Activated T-cell treated with anti-CD3 and anti-CD28 coated beads, Interleukin-2, amount 50 U/mL, for 4 hours (primary cell): ENCODE measurements around the gene LMBRD1. TPM values are rescaled to one million over a fixed set of nuclear protein-coding genes. Genes with fewer than 3 reads are reported as not detected.
"Not testable (repeated sequence)": the region's sequence is repeated elsewhere in the genome, so short reads cannot be mapped to it uniquely, and the experiment has no call there.

Experiments
- ATAC-seq, 2 donors: fragments of 200-7000 bp; cut with Tn5 transposase; one replicate each; pipeline ENCODE4 v1.10.0; 2021
- DNase-seq: peaks from one replicate; pipeline ENCODE4 v3.0.0-alpha.2; 2020
- H3K27me3 Mint-ChIP-seq: one replicate; pipeline ENCODE4 v1.8.0; 2021; ENCODE audit warnings: low read depth, mixed read lengths
- H3K36me3 Mint-ChIP-seq: one replicate; pipeline ENCODE4 v1.8.0; 2022; ENCODE audit warnings: mixed read lengths; ENCODE audit not compliant: insufficient read depth
- H3K4me1 Mint-ChIP-seq: one replicate; pipeline ENCODE4 v1.8.0; 2021; ENCODE audit warnings: low read depth, mixed read lengths
- H3K4me3 Mint-ChIP-seq: one replicate; pipeline ENCODE4 v1.8.0; 2021; ENCODE audit warnings: mild to moderate bottlenecking, moderate library complexity, mixed read lengths
- H3K9me3 Mint-ChIP-seq: one replicate; pipeline ENCODE4 v1.8.0; 2021; ENCODE audit warnings: mixed read lengths
- total RNA-seq, 3 donors: library from RNA; stranded (reverse); gene quantifications; one replicate each; pipeline ENCODE4 v1.2.1, GENCODE V29; 2021

The LMBRD1 gene
- total RNA-seq, 3 donors from 2014 or later: 9.0 to 11.8 (median 10.6) TPM

- Mint-ChIP-seq H3K4me3 (no peak overlapping the region), H3K27me3 (no peaks in the 10 kb centered on the region), H3K9me3 (no peaks in the 10 kb centered on the region), H3K4me1 (no peaks in the 10 kb centered on the region), H3K36me3 (peaks cover 19% of the 10 kb centered on the region)
- ATAC-seq (no peak), DNase-seq (no peak)
Observed at GRCh38 chr6:69668916-69669315, 127.9 kb downstream of the LMBRD1 start.

DNA sequence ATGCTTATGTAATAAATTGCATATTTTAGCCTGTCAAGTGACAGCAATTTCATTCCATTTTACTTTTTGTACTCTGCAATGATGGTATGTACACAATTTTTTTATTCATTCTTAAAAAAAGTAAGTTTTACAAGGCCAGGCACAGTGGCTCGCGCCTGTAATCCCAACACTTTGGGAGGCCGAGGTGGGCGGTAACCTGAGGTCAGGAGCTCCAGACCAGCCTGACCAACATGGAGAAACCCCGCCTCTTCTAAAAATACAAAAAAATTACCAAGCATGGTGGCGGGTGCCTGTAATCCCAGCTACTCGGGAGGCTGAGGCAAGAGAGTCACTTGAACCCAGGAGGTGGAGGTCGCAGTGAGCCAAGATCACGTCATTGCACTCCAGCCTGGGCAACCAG, 130.0 kb downstream of the LMBRD1 start:
- not testable (repeated sequence) for ATAC-seq, H3K27me3 Mint-ChIP-seq, DNase-seq, H3K4me1 Mint-ChIP-seq, H3K36me3 Mint-ChIP-seq, H3K9me3 Mint-ChIP-seq, H3K4me3 Mint-ChIP-seq

GRCh38 chr6:69665437-69665836, 131.4 kb downstream of the LMBRD1 start:
- Mint-ChIP-seq H3K27me3 (peaks cover 8% of the 10 kb centered on the region), H3K4me3 (no peak overlapping the region), H3K9me3 (no peaks in the 10 kb centered on the region), H3K36me3 (no peaks in the 10 kb centered on the region), H3K4me1 (no peaks in the 10 kb centered on the region)
- ATAC-seq (no peak), DNase-seq (no peak)

- Mint-ChIP-seq H3K9me3 (peaks cover 2% of the 10 kb centered on the region), H3K4me3 (no peak overlapping the region), H3K4me1 (no peaks in the 10 kb centered on the region), H3K36me3 (no peaks in the 10 kb centered on the region), H3K27me3 (peaks cover 13% of the 10 kb centered on the region)
- no peak for ATAC-seq
- DNase-seq: no peak
Observed at GRCh38 chr6:69664551-69664950, 132.3 kb downstream of the LMBRD1 start.

GRCh38 chr6:69663215-69663614, 133.6 kb downstream of the LMBRD1 start:
- peaks cover 24% of the 10 kb centered on the region for H3K27me3 Mint-ChIP-seq
- H3K36me3 Mint-ChIP-seq: no peaks in the 10 kb centered on the region
- H3K4me1 Mint-ChIP-seq: no peaks in the 10 kb centered on the region
- ATAC-seq (no peak), DNase-seq (no peak)
- no peak overlapping the region for H3K4me3 Mint-ChIP-seq
- H3K9me3 Mint-ChIP-seq: peaks cover 15% of the 10 kb centered on the region

GRCh38 chr6:69650703-69651102, 146.1 kb downstream of the LMBRD1 start:
- Mint-ChIP-seq H3K27me3 (peaks cover 17% of the 10 kb centered on the region), H3K9me3 (no peaks in the 10 kb centered on the region), H3K4me1 (no peaks in the 10 kb centered on the region), H3K36me3 (no peaks in the 10 kb centered on the region), H3K4me3 (no peak overlapping the region)
- ATAC-seq (no peak), DNase-seq (no peak)

- Mint-ChIP-seq H3K27me3 (peaks cover 18% of the 10 kb centered on the region), H3K36me3 (no peaks in the 10 kb centered on the region), H3K4me3 (no peak overlapping the region), H3K4me1 (no peaks in the 10 kb centered on the region), H3K9me3 (peaks cover 3% of the 10 kb centered on the region)
- DNase-seq: no peak
- ATAC-seq: no peak
Observed at GRCh38 chr6:69647726-69648125, 149.1 kb downstream of the LMBRD1 start.

GRCh38 chr6:69643688-69644087, 153.1 kb downstream of the LMBRD1 start:
- Mint-ChIP-seq H3K4me1 (no peaks in the 10 kb centered on the region), H3K27me3 (peaks cover 15% of the 10 kb centered on the region), H3K4me3 (no peak overlapping the region), H3K9me3 (peaks cover 3% of the 10 kb centered on the region), H3K36me3 (no peaks in the 10 kb centered on the region)
- DNase-seq (no peak), ATAC-seq (no peak)

GRCh38 chr6:69632932-69633331, 163.9 kb downstream of the LMBRD1 start:
- Mint-ChIP-seq H3K36me3 (no peaks in the 10 kb centered on the region), H3K9me3 (no peaks in the 10 kb centered on the region), H3K4me1 (peaks cover 11% of the 10 kb centered on the region), H3K4me3 (no peak overlapping the region), H3K27me3 (peaks cover 4% of the 10 kb centered on the region)
- no peak for ATAC-seq
- no peak for DNase-seq

- H3K4me3 Mint-ChIP-seq: no peak overlapping the region
- no peaks in the 10 kb centered on the region for H3K36me3 Mint-ChIP-seq
- no peaks in the 10 kb centered on the region for H3K9me3 Mint-ChIP-seq
- DNase-seq (no peak), ATAC-seq (no peak)
- H3K27me3 Mint-ChIP-seq: no peaks in the 10 kb centered on the region
- peaks cover 11% of the 10 kb centered on the region for H3K4me1 Mint-ChIP-seq
Observed at GRCh38 chr6:69631552-69632346, 165.1 kb downstream of the LMBRD1 start.

- ATAC-seq: no peak
- H3K4me1 Mint-ChIP-seq: peaks cover 11% of the 10 kb centered on the region
- DNase-seq: no peak
- H3K9me3 Mint-ChIP-seq: no peaks in the 10 kb centered on the region
- no peaks in the 10 kb centered on the region for H3K36me3 Mint-ChIP-seq
- no peaks in the 10 kb centered on the region for H3K27me3 Mint-ChIP-seq
- H3K4me3 Mint-ChIP-seq: no peak overlapping the region
Observed at GRCh38 chr6:69630767-69631166, 166.0 kb downstream of the LMBRD1 start.

GRCh38 chr6:69627625-69628024, 169.2 kb downstream of the LMBRD1 start:
- Mint-ChIP-seq H3K9me3 (no peaks in the 10 kb centered on the region), H3K4me3 (no peak overlapping the region), H3K36me3 (no peaks in the 10 kb centered on the region), H3K4me1 (peaks cover 11% of the 10 kb centered on the region), H3K27me3 (peaks cover 3% of the 10 kb centered on the region)
- no peak for DNase-seq
- ATAC-seq: no peak

DNA sequence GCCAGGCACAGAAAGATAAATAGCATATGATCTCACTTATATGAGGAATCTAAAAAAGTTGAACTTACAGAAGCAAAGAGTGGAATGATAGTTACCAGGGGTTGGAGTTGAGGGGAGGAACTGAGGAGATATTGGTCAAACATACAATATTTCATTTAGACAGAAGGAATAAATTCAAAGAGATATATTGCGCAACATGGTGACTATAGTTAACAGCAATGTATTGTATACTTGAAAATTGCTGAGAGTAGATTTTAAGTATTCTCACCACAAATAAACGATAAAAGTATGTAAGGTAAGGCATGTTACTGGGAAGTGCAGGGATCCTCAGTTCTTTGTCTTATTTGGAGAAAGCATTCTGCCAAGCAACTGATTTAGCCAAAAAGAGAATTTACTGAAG, 171.9 kb downstream of the LMBRD1 start:
- ATAC-seq: no peak
- Mint-ChIP-seq H3K36me3 (no peaks in the 10 kb centered on the region), H3K27me3 (peaks cover 3% of the 10 kb centered on the region), H3K4me1 (no peaks in the 10 kb centered on the region), H3K9me3 (no peaks in the 10 kb centered on the region), H3K4me3 (no peak overlapping the region)
- DNase-seq: no peak
